Testis (tissue), 2 donors: Measurements from ENCODE around the gene MRPL40.

Experiments
- CTCF ChIP-seq, 3 experiments: fragments of 450-650 bp in 2 of 3; fragments of 200-600 bp in 1 of 3; sonication (generic) in 1 of 3; IDR thresholded peaks; one replicate each; pipeline ENCODE4 v1.5.1; 2016 to 2019; ENCODE audit warnings: antibody characterized with exemption in 3 of 3, mild to moderate bottlenecking in 2 of 3, moderate library complexity in 1 of 3
- POLR2A ChIP-seq: fragments of 450-650 bp; IDR thresholded peaks from one replicate; pipeline ENCODE4 v1.6.1; 2017; ENCODE audit warnings: antibody characterized with exemption, mild to moderate bottlenecking, moderate library complexity

GRCh38 chr22:19454156-19454555 lies 21.8 kb downstream of the MRPL40 start:
- TF ChIP-seq CTCF (IDR thresholded peaks at IDR 0.05) (no peak), POLR2A (no peak)
